Neural progenitor cell (in vitro differentiated cells): Measurements from ENCODE around the gene MAOB. TPM values are rescaled to one million over a fixed set of nuclear protein-coding genes. Genes with fewer than 3 reads are reported as not detected.
"Not testable (repeated sequence)": the region's sequence is repeated elsewhere in the genome, so short reads cannot be mapped to it uniquely, and the experiment has no call there.

ENCODE experiments used
- DNase-seq: peaks from one replicate; pipeline ENCODE4 v3.0.0-alpha.2; 2016; ENCODE audit warnings: low spot score
- H2AFZ ChIP-seq: fragments of 200-600 bp; sonication (generic); replicated peaks from 2 replicates; pipeline ENCODE4 v1.6.1; 2016; ENCODE audit warnings: antibody characterized with exemption
- H3F3A ChIP-seq: fragments of 200-600 bp; sonication (generic); 2 replicates; pipeline ENCODE4 v1.6.1; 2016; ENCODE audit warnings: antibody characterized with exemption, low read depth
- H3K27ac ChIP-seq: fragments of 200-600 bp; sonication (generic); 2 replicates; pipeline ENCODE4 v1.5.1; 2016; ENCODE audit warnings: mild to moderate bottlenecking
- H3K27me3 ChIP-seq: fragments of 200-600 bp; sonication (generic); 2 replicates; pipeline ENCODE4 v1.6.1; 2016; ENCODE audit warnings: mild to moderate bottlenecking, moderate library complexity
- H3K36me3 ChIP-seq: fragments of 200-600 bp; sonication (generic); 2 replicates; pipeline ENCODE4 v1.5.1; 2016
- H3K4me1 ChIP-seq: fragments of 200-600 bp; sonication (generic); 2 replicates; pipeline ENCODE4 v1.6.1; 2016; ENCODE audit warnings: mixed run types
- H3K4me2 ChIP-seq: fragments of 200-600 bp; sonication (generic); 2 replicates; pipeline ENCODE4 v1.6.1; 2016
- H3K4me3 ChIP-seq: fragments of 200-600 bp; sonication (generic); 2 replicates; pipeline ENCODE4 v1.5.1; 2016
- H3K79me2 ChIP-seq: fragments of 200-600 bp; sonication (generic); 2 replicates; pipeline ENCODE4 v1.6.1; 2016; ENCODE audit warnings: low read depth
- H3K9ac ChIP-seq: fragments of 200-600 bp; sonication (generic); 2 replicates; pipeline ENCODE4 v1.6.1; 2016
- H3K9me3 ChIP-seq: fragments of 200-600 bp; sonication (generic); 2 replicates; pipeline ENCODE4 v1.5.1; 2016; ENCODE audit warnings: low read depth
- H4K20me1 ChIP-seq: fragments of 200-600 bp; sonication (generic); 2 replicates; pipeline ENCODE4 v1.6.1; 2016; ENCODE audit warnings: low read depth
- H3K27ac Mint-ChIP-seq: 3 replicates; pipeline ENCODE4 v1.8.0; 2021; ENCODE audit warnings: mixed read lengths
- H3K27me3 Mint-ChIP-seq: 2 replicates; pipeline ENCODE4 v1.8.0; 2022; ENCODE audit warnings: low read depth, mild to moderate bottlenecking, inconsistent platforms, moderate library complexity, mixed read lengths; ENCODE audit not compliant: insufficient read depth
- H3K36me3 Mint-ChIP-seq: 3 replicates; pipeline ENCODE4 v1.8.0; 2021; ENCODE audit warnings: mixed read lengths
- H3K4me1 Mint-ChIP-seq: 3 replicates; pipeline ENCODE4 v1.8.0; 2021; ENCODE audit warnings: mixed read lengths
- H3K4me3 Mint-ChIP-seq: 3 replicates; pipeline ENCODE4 v1.8.0; 2021; ENCODE audit warnings: mild to moderate bottlenecking, moderate library complexity, mixed read lengths
- H3K9me3 Mint-ChIP-seq: 3 replicates; pipeline ENCODE4 v1.8.0; 2020; ENCODE audit warnings: mixed read lengths
- CTCF ChIP-seq: fragments of 200-600 bp; sonication (generic); IDR thresholded peaks from 2 replicates; pipeline ENCODE4 v1.5.1; 2017; ENCODE audit warnings: antibody characterized with exemption, mild to moderate bottlenecking
- EZH2 ChIP-seq: fragments of 200-600 bp; sonication (generic); IDR thresholded peaks from 2 replicates; pipeline ENCODE4 v1.6.1; 2017; ENCODE audit warnings: antibody characterized with exemption, mild to moderate bottlenecking, moderate library complexity
- EZH2phosphoT487 ChIP-seq: fragments of 200-600 bp; sonication (generic); IDR thresholded peaks from 2 replicates; pipeline ENCODE4 v1.6.1; 2017; ENCODE audit warnings: antibody characterized with exemption
- total RNA-seq: library from RNA; depleted of rRNA; stranded (reverse); fragments of >200 nt; gene quantifications from 2 replicates; pipeline ENCODE4 v1.2.3, GENCODE V29; 2015; ENCODE audit warnings: low replicate concordance

The MAOB gene
- total RNA-seq, 1 donor from 2014 or later: 1.5 TPM

GRCh38 chrX:43731086-43731485 lies 151.2 kb downstream of the MAOB start:
- no peak overlapping the region for H3K9ac ChIP-seq
- Mint-ChIP-seq H3K9me3 (peaks cover 8% of the 10 kb centered on the region), H3K27ac (no peak overlapping the region), H3K4me1 (peaks cover 3% of the 10 kb centered on the region), H3K36me3 (no peaks in the 10 kb centered on the region), H3K4me3 (no peak overlapping the region), H3K27me3 (peaks cover 2% of the 10 kb centered on the region)
- no peaks in the 10 kb centered on the region for H3K9me3 ChIP-seq
- DNase-seq: no peak
- no peak overlapping the region for H3K27ac ChIP-seq
- no peaks in the 10 kb centered on the region for H4K20me1 ChIP-seq
- H3K36me3 ChIP-seq: no peaks in the 10 kb centered on the region
- no peaks in the 10 kb centered on the region for H3K79me2 ChIP-seq
- peaks cover 6% of the 10 kb centered on the region for H3K4me1 ChIP-seq
- no peaks in the 10 kb centered on the region for H3K27me3 ChIP-seq
- no peaks in the 10 kb centered on the region for H3F3A ChIP-seq
- H3K4me3 ChIP-seq: no peak overlapping the region
- no peak overlapping the region for H3K4me2 ChIP-seq
- no peak for TF ChIP-seq EZH2phosphoT487
- TF ChIP-seq EZH2: no peak
- no peak for TF ChIP-seq CTCF
- H2AFZ ChIP-seq: no peak overlapping the region

- no peaks in the 10 kb centered on the region for H3K36me3 ChIP-seq
- no peaks in the 10 kb centered on the region for H3K27me3 ChIP-seq
- no peaks in the 10 kb centered on the region for H3K36me3 Mint-ChIP-seq
- no peaks in the 10 kb centered on the region for H3K4me1 Mint-ChIP-seq
- H3K9ac ChIP-seq: no peak overlapping the region
- H3K27ac Mint-ChIP-seq: no peak overlapping the region
- H3K9me3 Mint-ChIP-seq: peaks cover 8% of the 10 kb centered on the region
- no peak overlapping the region for H2AFZ ChIP-seq
- H3K9me3 ChIP-seq: no peaks in the 10 kb centered on the region
- no peak overlapping the region for H3K27ac ChIP-seq
- H3K4me1 ChIP-seq: no peaks in the 10 kb centered on the region
- H3K4me3 ChIP-seq: no peak overlapping the region
- no peaks in the 10 kb centered on the region for H3F3A ChIP-seq
- no peak overlapping the region for H3K4me3 Mint-ChIP-seq
- H3K27me3 Mint-ChIP-seq: no peaks in the 10 kb centered on the region
- no peaks in the 10 kb centered on the region for H3K79me2 ChIP-seq
- TF ChIP-seq CTCF (no peak), EZH2 (no peak), EZH2phosphoT487 (no peak)
- no peaks in the 10 kb centered on the region for H4K20me1 ChIP-seq
- no peak overlapping the region for H3K4me2 ChIP-seq
- DNase-seq: no peak
These were observed 153.3 kb downstream of the MAOB start for GRCh38 chrX:43728966-43729365.

DNA sequence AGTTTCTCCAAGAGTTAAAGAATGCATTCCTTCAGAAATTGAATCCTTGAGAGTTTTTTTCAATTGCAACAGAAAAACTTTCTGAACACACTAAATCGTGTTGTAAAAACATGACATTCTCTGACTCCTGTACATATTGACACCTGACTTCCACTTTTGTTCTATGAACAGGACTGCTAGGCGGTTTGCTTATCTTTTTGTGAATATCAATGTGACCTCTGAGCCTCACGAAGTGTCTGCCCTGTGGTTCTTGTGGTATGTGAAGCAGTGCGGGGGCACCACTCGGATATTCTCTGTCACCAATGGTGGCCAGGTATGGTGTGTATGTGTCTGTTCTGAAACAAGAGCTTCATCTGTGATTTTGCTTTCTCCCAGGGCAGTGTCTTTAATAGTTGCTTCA lies 154.2 kb downstream of the MAOB start:
- Histone ChIP-seq H3K9me3 (no peaks in the 10 kb centered on the region), H4K20me1 (no peaks in the 10 kb centered on the region), H2AFZ (no peak overlapping the region), H3F3A (no peaks in the 10 kb centered on the region), H3K9ac (no peak overlapping the region), H3K27ac (no peak overlapping the region), H3K4me2 (no peak overlapping the region), H3K36me3 (no peaks in the 10 kb centered on the region), H3K27me3 (no peaks in the 10 kb centered on the region), H3K4me1 (no peaks in the 10 kb centered on the region), H3K4me3 (no peak overlapping the region), H3K79me2 (no peaks in the 10 kb centered on the region)
- Mint-ChIP-seq H3K27ac (no peak overlapping the region), H3K4me3 (no peak overlapping the region), H3K4me1 (no peaks in the 10 kb centered on the region), H3K36me3 (no peaks in the 10 kb centered on the region), H3K9me3 (peaks cover 11% of the 10 kb centered on the region), H3K27me3 (no peaks in the 10 kb centered on the region)
- no peak for DNase-seq
- TF ChIP-seq CTCF (no peak), EZH2 (no peak), EZH2phosphoT487 (no peak)

GRCh38 chrX:43727254-43727653 lies 155.0 kb downstream of the MAOB start:
- not testable (repeated sequence) for H3K27me3 Mint-ChIP-seq, H3K4me3 ChIP-seq, H3K9me3 ChIP-seq, H3F3A ChIP-seq, H3K36me3 Mint-ChIP-seq, H3K4me3 Mint-ChIP-seq, H3K79me2 ChIP-seq, H3K4me1 Mint-ChIP-seq, H2AFZ ChIP-seq, H3K4me1 ChIP-seq, DNase-seq, H3K27me3 ChIP-seq, H3K9ac ChIP-seq, H3K4me2 ChIP-seq, H4K20me1 ChIP-seq, H3K36me3 ChIP-seq, H3K27ac ChIP-seq, H3K27ac Mint-ChIP-seq
- peaks cover 13% of the 10 kb centered on the region for H3K9me3 Mint-ChIP-seq

DNA sequence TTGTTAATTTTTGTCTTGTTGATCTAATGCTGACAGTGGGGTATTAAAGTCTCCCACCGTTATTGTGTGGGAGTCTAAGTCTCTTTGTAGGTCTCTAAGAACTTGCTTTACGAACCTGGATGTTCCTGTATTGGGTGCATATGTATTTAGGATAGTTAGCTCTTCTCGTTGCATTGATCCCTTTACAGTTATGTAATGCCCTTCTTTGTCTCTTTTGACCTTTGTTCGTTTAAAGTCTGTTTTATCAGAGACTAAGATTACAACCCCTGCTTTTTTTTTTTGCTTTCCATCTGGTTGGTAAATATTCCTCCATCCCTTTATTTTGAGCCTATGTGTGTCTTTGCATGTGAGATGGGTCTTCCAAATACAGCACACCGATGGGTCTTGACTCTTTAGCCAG lies 157.0 kb downstream of the MAOB start:
- not testable (repeated sequence) for H2AFZ ChIP-seq, H4K20me1 ChIP-seq, H3K36me3 Mint-ChIP-seq, H3K27ac Mint-ChIP-seq, H3K4me3 Mint-ChIP-seq, H3F3A ChIP-seq, H3K79me2 ChIP-seq, H3K27me3 Mint-ChIP-seq, H3K4me2 ChIP-seq, H3K4me1 Mint-ChIP-seq, H3K36me3 ChIP-seq, H3K27ac ChIP-seq, H3K9me3 ChIP-seq, H3K4me1 ChIP-seq, DNase-seq, H3K9ac ChIP-seq, H3K27me3 ChIP-seq, H3K4me3 ChIP-seq
- peaks cover 12% of the 10 kb centered on the region for H3K9me3 Mint-ChIP-seq
